OCI-LY1 (cell line): ENCODE results near the gene RHOT1.

ENCODE experiments used
- CTCF ChIP-seq: fragments of 200-600 bp; sonication (generic), shearing (Covaris generic); IDR thresholded peaks from 2 replicates; pipeline ENCODE4 v1.5.1; 2017; ENCODE audit warnings: mild to moderate bottlenecking, antibody characterized with exemption, low read length, moderate library complexity, mixed read lengths
- EZH2 ChIP-seq: fragments of 200-600 bp; sonication (generic), shearing (Covaris generic); IDR thresholded peaks from 2 replicates; pipeline ENCODE4 v1.8.0; 2017; ENCODE audit warnings: borderline replicate concordance, mixed run types, mild to moderate bottlenecking, antibody characterized with exemption, low read length, moderate library complexity, mixed read lengths

- TF ChIP-seq CTCF, result no peak
- no peak for TF ChIP-seq EZH2
These were observed 32.6 kb downstream of the RHOT1 start for GRCh38 chr17:32174889-32175288.
